H1 (cell line): Measurements from ENCODE around the gene CACNB2. TPM values are rescaled to one million over a fixed set of nuclear protein-coding genes. Genes with fewer than 3 reads are reported as not detected.

ENCODE experiments used
- CHD7 ChIP-seq: fragments of 300-600 bp; sonication (generic); IDR thresholded peaks from 2 replicates; pipeline ENCODE4 v1.7.1; 2012; ENCODE audit warnings: low read length, moderate library complexity, mild to moderate bottlenecking, inconsistent platforms; ENCODE audit not compliant: insufficient replicate concordance
- NANOG ChIP-seq: IDR thresholded peaks from 2 replicates; pipeline ENCODE4 v1.6.1; 2011; ENCODE audit warnings: low read length, low read depth, mild to moderate bottlenecking, inconsistent platforms; ENCODE audit not compliant: insufficient read depth, poor library complexity, severe bottlenecking
- TBP ChIP-seq: IDR thresholded peaks from 2 replicates; pipeline ENCODE4 v1.6.1; 2011; ENCODE audit warnings: low read depth, low read length, improper control_type of control experiment
- polyA plus RNA-seq, 7 experiments: library from polyadenylated mRNA; depleted of rRNA in 3 of 7; stranded (reverse) in 5 of 7; unstranded in 2 of 7; fragments of >200 nt in 5 of 7; fragments of 200-250 nt in 2 of 7; gene quantifications; 1 replicate in 5 of 7; 2 replicates in 1 of 7; 4 replicates in 1 of 7; pipeline versions ENCODE4 v1.2.1 to v1.2.3, GENCODE V29; 2011 to 2013; ENCODE audit warnings: missing spikeins in 2 of 7, mixed read lengths in 2 of 7
- total RNA-seq: library from RNA; stranded (reverse); fragmentation: NEBNext Ultra II Directional; extraction: Animal tissue kit (Norgen Biotek cat#: 25700); gene quantifications from 2 replicates; pipeline ENCODE4 v1.2.1, GENCODE V29; 2021

CACNB2 gene
- total and polyA plus RNA-seq, 2 of the 8 experiments (the other 6 are each of a cell fraction or from before 2014, with no cell fraction given) = 2.4 to 3.2 TPM

- TF ChIP-seq CHD7 (no peak), TBP (no peak), NANOG (no peak)
Measured at GRCh38 chr10:18100669-18101068, 39.6 kb upstream of the CACNB2 start (continued).
